GM04504 (cell line): Measurements from ENCODE around the gene CRISPLD2.

Source experiments
- DNase-seq: peaks from one replicate; pipeline ENCODE4 v3.0.0-alpha.2; 2012; ENCODE audit warnings: low read depth

CRISPLD2 gene

GRCh38 chr16:84884596-84885341 lies 65.0 kb downstream of the CRISPLD2 start:
- DNase-seq, result no peak

GRCh38 chr16:84885342-84885910 lies 65.6 kb downstream of the CRISPLD2 start:
- no peak for DNase-seq

- DNase-seq, result no peak
Observed at GRCh38 chr16:84886497-84887090, 66.8 kb downstream of the CRISPLD2 start.

- DNase-seq, result no peak
Observed at GRCh38 chr16:84887207-84887606, 67.4 kb downstream of the CRISPLD2 start.

- no peak for DNase-seq
Observed at GRCh38 chr16:84888450-84888849, 68.7 kb downstream of the CRISPLD2 start.

- peak; percentile 10 for DNase-seq
Observed at GRCh38 chr16:84889066-84889465, 69.3 kb downstream of the CRISPLD2 start.

- no peak for DNase-seq
Observed at GRCh38 chr16:84890427-84890826, 70.6 kb downstream of the CRISPLD2 start.

GRCh38 chr16:84891149-84891795 lies 71.5 kb downstream of the CRISPLD2 start:
- DNase-seq, result no peak

GRCh38 chr16:84892097-84892496 lies 72.3 kb downstream of the CRISPLD2 start:
- no peak for DNase-seq

- no peak for DNase-seq
Observed at GRCh38 chr16:84893467-84893848, 73.7 kb downstream of the CRISPLD2 start.

- no peak for DNase-seq
Observed at GRCh38 chr16:84893849-84894599, 74.2 kb downstream of the CRISPLD2 start.

GRCh38 chr16:84895016-84895415 lies 75.2 kb downstream of the CRISPLD2 start:
- no peak for DNase-seq

GRCh38 chr16:84896847-84897246 lies 77.1 kb downstream of the CRISPLD2 start:
- no peak for DNase-seq

GRCh38 chr16:84897911-84898377 lies 78.2 kb downstream of the CRISPLD2 start:
- DNase-seq, result no peak

- DNase-seq, result no peak
Observed at GRCh38 chr16:84898447-84898846, 78.7 kb downstream of the CRISPLD2 start.

- no peak for DNase-seq
Observed at GRCh38 chr16:84899414-84899813, 79.6 kb downstream of the CRISPLD2 start.

GRCh38 chr16:84905965-84906460 lies 86.2 kb downstream of the CRISPLD2 start:
- no peak for DNase-seq

- DNase-seq, result no peak
Observed at GRCh38 chr16:84907051-84907450, 87.3 kb downstream of the CRISPLD2 start.

GRCh38 chr16:84907575-84907974 lies 87.8 kb downstream of the CRISPLD2 start:
- no peak for DNase-seq

- no peak for DNase-seq
Observed at GRCh38 chr16:84909476-84910085, 89.8 kb downstream of the CRISPLD2 start.

- DNase-seq, result no peak
Observed at GRCh38 chr16:84911486-84912216, 91.9 kb downstream of the CRISPLD2 start.
